ENCODE data around the gene SYCP2L. TPM values are rescaled to one million over a fixed set of nuclear protein-coding genes. Genes with fewer than 3 reads are reported as not detected.
"Not testable (repeated sequence)": the region's sequence is repeated elsewhere in the genome, so short reads cannot be mapped to it uniquely, and the experiment has no call there.

Gene SYCP2L
- total and polyA plus RNA-seq, 4 donors: 0.49 to 5.3 (median 0.69) TPM

- H3K9me3 ChIP-seq (ENCODE audit: control insufficient read depth in 4 of 4, insufficient read depth in 3 of 4, low read length in 3 of 4): no peaks in the 10 kb centered on the region
- H3K9ac ChIP-seq (ENCODE audit: insufficient read depth in 1 of 2, low read length in 2 of 2): no peak overlapping the region
- H3K27me3 ChIP-seq (ENCODE audit: control insufficient read depth in 3 of 3, insufficient read depth in 3 of 3, low read length in 2 of 3): no peaks in the 10 kb centered on the region
- no peak for TF ChIP-seq CTCF (IDR thresholded peaks at IDR 0.05; ENCODE audit: control extremely low read depth, extremely low read depth)
- DNase-seq (no peak), ATAC-seq (ENCODE audit: insufficient read depth, low FRiP score) (no peak)
- no peak overlapping the region for H3K27ac ChIP-seq (ENCODE audit: low read depth in 1 of 2, low read length in 1 of 2)
- peak overlapping the region; percentile 13 for H3K4me3 ChIP-seq
- H3K4me1 ChIP-seq (ENCODE audit: control insufficient read depth in 5 of 5, insufficient read depth in 5 of 5, low read length in 5 of 5): no peaks in the 10 kb centered on the region
- 94 to 96% methylated on average over 5 of the region's 5 CpGs for WGBS, 2 donors
- no peaks in the 10 kb centered on the region for H3K36me3 ChIP-seq (ENCODE audit: control insufficient read depth in 4 of 4, insufficient read depth in 4 of 4, low read length in 4 of 4)
Measured at GRCh38 chr6:10977231-10977968, 90.5 kb downstream of the SYCP2L start.

- Histone ChIP-seq H3K4me1 (ENCODE audit: control insufficient read depth in 5 of 5, insufficient read depth in 5 of 5, low read length in 5 of 5) (no peaks in the 10 kb centered on the region), H3K36me3 (ENCODE audit: control insufficient read depth in 4 of 4, insufficient read depth in 4 of 4, low read length in 4 of 4) (no peaks in the 10 kb centered on the region), H3K27ac (ENCODE audit: low read depth in 1 of 2, low read length in 1 of 2) (no peak overlapping the region), H3K4me3 (no peak overlapping the region), H3K9ac (ENCODE audit: insufficient read depth in 1 of 2, low read length in 2 of 2) (no peak overlapping the region), H3K27me3 (ENCODE audit: control insufficient read depth in 3 of 3, insufficient read depth in 3 of 3, low read length in 2 of 3) (no peaks in the 10 kb centered on the region), H3K9me3 (ENCODE audit: control insufficient read depth in 4 of 4, insufficient read depth in 3 of 4, low read length in 3 of 4) (no peaks in the 10 kb centered on the region)
- no peak for TF ChIP-seq CTCF (IDR thresholded peaks at IDR 0.05; ENCODE audit: control extremely low read depth, extremely low read depth)
- no peak for DNase-seq
- WGBS, 2 donors: 71 to 88% methylated on average over 1 of the region's 1 CpG
- no peak for ATAC-seq (ENCODE audit: insufficient read depth, low FRiP score)
Measured at GRCh38 chr6:10979603-10980002, 92.8 kb downstream of the SYCP2L start.

- DNase-seq (no peak), ATAC-seq (ENCODE audit: insufficient read depth, low FRiP score) (no peak)
- H3K36me3 ChIP-seq (ENCODE audit: control insufficient read depth in 4 of 4, insufficient read depth in 4 of 4, low read length in 4 of 4): no peaks in the 10 kb centered on the region
- no peaks in the 10 kb centered on the region for H3K4me1 ChIP-seq (ENCODE audit: control insufficient read depth in 5 of 5, insufficient read depth in 5 of 5, low read length in 5 of 5)
- H3K27ac ChIP-seq (ENCODE audit: low read depth in 1 of 2, low read length in 1 of 2): no peak overlapping the region
- TF ChIP-seq CTCF (IDR thresholded peaks at IDR 0.05; ENCODE audit: control extremely low read depth, extremely low read depth): no peak
- H3K27me3 ChIP-seq (ENCODE audit: control insufficient read depth in 3 of 3, insufficient read depth in 3 of 3, low read length in 2 of 3): no peaks in the 10 kb centered on the region
- no peaks in the 10 kb centered on the region for H3K9me3 ChIP-seq (ENCODE audit: control insufficient read depth in 4 of 4, insufficient read depth in 3 of 4, low read length in 3 of 4)
- H3K4me3 ChIP-seq: no peak overlapping the region
- no peak overlapping the region for H3K9ac ChIP-seq (ENCODE audit: insufficient read depth in 1 of 2, low read length in 2 of 2)
- WGBS, 2 donors: 81 to 89% methylated on average over 1 of the region's 1 CpG
Measured at GRCh38 chr6:10981409-10981808, 94.6 kb downstream of the SYCP2L start.

GRCh38 chr6:10984959-10985358 lies 98.1 kb downstream of the SYCP2L start:
- DNase-seq; H3K4me1 ChIP-seq (ENCODE audit: control insufficient read depth in 5 of 5, insufficient read depth in 5 of 5, low read length in 5 of 5); H3K27me3 ChIP-seq (ENCODE audit: control insufficient read depth in 3 of 3, insufficient read depth in 3 of 3, low read length in 2 of 3); ATAC-seq (ENCODE audit: insufficient read depth, low FRiP score); H3K4me3 ChIP-seq; H3K36me3 ChIP-seq (ENCODE audit: control insufficient read depth in 4 of 4, insufficient read depth in 4 of 4, low read length in 4 of 4); H3K9me3 ChIP-seq (ENCODE audit: control insufficient read depth in 4 of 4, insufficient read depth in 3 of 4, low read length in 3 of 4); H3K27ac ChIP-seq (ENCODE audit: low read depth in 1 of 2, low read length in 1 of 2); H3K9ac ChIP-seq (ENCODE audit: insufficient read depth in 1 of 2, low read length in 2 of 2): not testable (repeated sequence)
- 83 to 89% methylated on average over 1 to 2 of the region's 2 CpGs for WGBS, 2 donors
